ENCODE data around the gene TMEM106A.
A peak's percentile ranks its signal among the peaks of the same experiment; 100 is the strongest.
"Not testable (repeated sequence)": the region's sequence is repeated elsewhere in the genome, so short reads cannot be mapped to it uniquely, and the experiment has no call there.

Gene TMEM106A

GRCh38 chr17:43211480-43212402, at the start of gene TMEM106A:
Gene TMEM106A (plus strand): TSS chr17:43211875. CDS start chr17:43213042, 1,167 bp downstream.
- peak; percentile 98 for DNase-seq (ENCODE audit: low spot score)

GRCh38 chr17:43165971-43166370, 45.7 kb upstream of the TMEM106A start:
- not testable (repeated sequence) for DNase-seq (ENCODE audit: low spot score)

GRCh38 chr17:43169561-43170139, 42.0 kb upstream of the TMEM106A start:
- DNase-seq (ENCODE audit: low spot score): no peak

- peak; percentile 97 for DNase-seq (ENCODE audit: low spot score)
These were observed 41.4 kb upstream of the TMEM106A start for GRCh38 chr17:43170140-43170765.

GRCh38 chr17:43170766-43171585, 40.7 kb upstream of the TMEM106A start, which contains the start of gene NBR1:
Gene NBR1 (plus strand): TSS chr17:43171214. CDS start chr17:43175800, 4,586 bp downstream.
- DNase-seq (ENCODE audit: low spot score): peak; percentile 99

GRCh38 chr17:43171586-43172487, 39.8 kb upstream of the TMEM106A start:
- peak; percentile 72 for DNase-seq (ENCODE audit: low spot score)

GRCh38 chr17:43175213-43176118, 36.2 kb upstream of the TMEM106A start:
- peak; percentile 34 for DNase-seq (ENCODE audit: low spot score)

GRCh38 chr17:43176119-43176570, 35.5 kb upstream of the TMEM106A start:
- DNase-seq (ENCODE audit: low spot score): no peak

- DNase-seq (ENCODE audit: low spot score): no peak
These were observed 27.8 kb upstream of the TMEM106A start for GRCh38 chr17:43183921-43184320.

GRCh38 chr17:43186656-43187055, 25.0 kb upstream of the TMEM106A start:
- not testable (repeated sequence) for DNase-seq (ENCODE audit: low spot score)

GRCh38 chr17:43193251-43193650, 18.4 kb upstream of the TMEM106A start:
- DNase-seq (ENCODE audit: low spot score): no peak

GRCh38 chr17:43199633-43200032, 12.0 kb upstream of the TMEM106A start:
- DNase-seq (ENCODE audit: low spot score): no peak

GRCh38 chr17:43200127-43200526, 11.5 kb upstream of the TMEM106A start:
- DNase-seq (ENCODE audit: low spot score): no peak

GRCh38 chr17:43203013-43203412, 8.7 kb upstream of the TMEM106A start:
- DNase-seq (ENCODE audit: low spot score): not testable (repeated sequence)

- no peak for DNase-seq (ENCODE audit: low spot score)
These were observed 1.1 kb upstream of the TMEM106A start for GRCh38 chr17:43210576-43210975.

- no peak for DNase-seq (ENCODE audit: low spot score)
These were observed 574 bp upstream of the TMEM106A start for GRCh38 chr17:43211123-43211479.

GRCh38 chr17:43212641-43213490, 1.2 kb downstream of the TMEM106A start:
- DNase-seq (ENCODE audit: low spot score): no peak

- DNase-seq (ENCODE audit: low spot score): peak; percentile 4
These were observed 1.9 kb downstream of the TMEM106A start for GRCh38 chr17:43213545-43213944.

GRCh38 chr17:43215341-43215740, 3.7 kb downstream of the TMEM106A start:
- DNase-seq (ENCODE audit: low spot score): no peak
